ENCODE results near the gene CEP85. TPM values are rescaled to one million over a fixed set of nuclear protein-coding genes. Genes with fewer than 3 reads are reported as not detected.

CEP85 gene
- total and polyA plus RNA-seq, 10 of the 15 experiments (the other 5 are each of a cell fraction or from before 2014, with no cell fraction given), result 8.4 to 26.8 (median 21.5) TPM

GRCh38 chr1:26284597-26285347 lies 50.8 kb downstream of the CEP85 start (continued):
- TF ChIP-seq MTA2 (IDR thresholded peaks at IDR 0.05; ENCODE audit: low read depth) (0 out of 2 replicates have a peak, but pooled peaks have one; percentile 22), IRF4 (IDR thresholded peaks at IDR 0.05; ENCODE audit: low read depth, low read length) (no peak), POLR2A (IDR thresholded peaks at IDR 0.05; ENCODE audit: low read depth, low read length) (peak; percentile 43), SMAD1 (IDR thresholded peaks at IDR 0.05; ENCODE audit: low read depth, partially characterized antibody) (no peak), CREM (IDR thresholded peaks at IDR 0.05; ENCODE audit: low read depth) (peak; percentile 18; the same call in 1 of the 2 replicates), BHLHE40 (IDR thresholded peaks at IDR 0.05; ENCODE audit: borderline replicate concordance in 1 of 2, low read depth in 2 of 2, low read length in 1 of 2) (peak in 1 of 2 experiments; percentile 30; a peak in 2 of 4 replicates), TARDBP (IDR thresholded peaks at IDR 0.05; ENCODE audit: borderline replicate concordance) (0 out of 2 replicates have a peak, but pooled peaks have one; percentile 42), NR2C2 (IDR thresholded peaks at IDR 0.05; ENCODE audit: borderline replicate concordance, control insufficient read depth, insufficient read length, low read depth) (no peak), SMAD5 (IDR thresholded peaks at IDR 0.05; ENCODE audit: low read depth) (no peak), SMC3 (IDR thresholded peaks at IDR 0.05; ENCODE audit: borderline replicate concordance, low read length) (peak; percentile 93), EGR1 (IDR thresholded peaks at IDR 0.05; ENCODE audit: borderline replicate concordance in 1 of 2, low read depth in 2 of 2, low read length in 2 of 2) (peak in 1 of 2 experiments; percentile 77; a peak in 2 of 3 replicates), ZNF207 (IDR thresholded peaks at IDR 0.05; ENCODE audit: borderline replicate concordance) (0 out of 2 replicates have a peak, but pooled peaks have one; percentile 43), YY1 (IDR thresholded peaks at IDR 0.05; ENCODE audit: low read depth, low read length) (peak; percentile 67), PRDM15 (CRISPR knock-in tag; IDR thresholded peaks at IDR 0.05) (no peak), ATF7 (IDR thresholded peaks at IDR 0.05; ENCODE audit: low read depth) (0 out of 2 replicates have a peak, but pooled peaks have one; percentile 39), MYB (IDR thresholded peaks at IDR 0.05; ENCODE audit: borderline replicate concordance, low read depth, low read length) (no peak), JUND (IDR thresholded peaks at IDR 0.05; ENCODE audit: low read depth, low read length) (peak; percentile 20; the same call in 1 of the 2 replicates), RAD21 (IDR thresholded peaks at IDR 0.05; ENCODE audit: insufficient read depth, low read depth, low read length) (peak; percentile 84), POLR2AphosphoS5 (IDR thresholded peaks at IDR 0.05; ENCODE audit: low read length) (peak; percentile 33; the same call in 1 of the 2 replicates), HDGF (IDR thresholded peaks at IDR 0.05) (no peak), SMARCA5 (IDR thresholded peaks at IDR 0.05) (0 out of 2 replicates have a peak, but pooled peaks have one; percentile 13), ZZZ3 (IDR thresholded peaks at IDR 0.05; ENCODE audit: control insufficient read depth, insufficient read length, low read depth) (no peak)
- TF ChIP-seq, protein P1, sequence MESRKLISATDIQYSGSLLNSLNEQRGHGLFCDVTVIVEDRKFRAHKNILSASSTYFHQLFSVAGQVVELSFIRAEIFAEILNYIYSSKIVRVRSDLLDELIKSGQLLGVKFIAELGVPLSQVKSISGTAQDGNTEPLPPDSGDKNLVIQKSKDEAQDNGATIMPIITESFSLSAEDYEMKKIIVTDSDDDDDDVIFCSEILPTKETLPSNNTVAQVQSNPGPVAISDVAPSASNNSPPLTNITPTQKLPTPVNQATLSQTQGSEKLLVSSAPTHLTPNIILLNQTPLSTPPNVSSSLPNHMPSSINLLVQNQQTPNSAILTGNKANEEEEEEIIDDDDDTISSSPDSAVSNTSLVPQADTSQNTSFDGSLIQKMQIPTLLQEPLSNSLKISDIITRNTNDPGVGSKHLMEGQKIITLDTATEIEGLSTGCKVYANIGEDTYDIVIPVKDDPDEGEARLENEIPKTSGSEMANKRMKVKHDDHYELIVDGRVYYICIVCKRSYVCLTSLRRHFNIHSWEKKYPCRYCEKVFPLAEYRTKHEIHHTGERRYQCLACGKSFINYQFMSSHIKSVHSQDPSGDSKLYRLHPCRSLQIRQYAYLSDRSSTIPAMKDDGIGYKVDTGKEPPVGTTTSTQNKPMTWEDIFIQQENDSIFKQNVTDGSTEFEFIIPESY (IDR thresholded peaks at IDR 0.05), result no peak
- TF ChIP-seq, protein P2, sequence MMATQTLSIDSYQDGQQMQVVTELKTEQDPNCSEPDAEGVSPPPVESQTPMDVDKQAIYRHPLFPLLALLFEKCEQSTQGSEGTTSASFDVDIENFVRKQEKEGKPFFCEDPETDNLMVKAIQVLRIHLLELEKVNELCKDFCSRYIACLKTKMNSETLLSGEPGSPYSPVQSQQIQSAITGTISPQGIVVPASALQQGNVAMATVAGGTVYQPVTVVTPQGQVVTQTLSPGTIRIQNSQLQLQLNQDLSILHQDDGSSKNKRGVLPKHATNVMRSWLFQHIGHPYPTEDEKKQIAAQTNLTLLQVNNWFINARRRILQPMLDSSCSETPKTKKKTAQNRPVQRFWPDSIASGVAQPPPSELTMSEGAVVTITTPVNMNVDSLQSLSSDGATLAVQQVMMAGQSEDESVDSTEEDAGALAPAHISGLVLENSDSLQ (IDR thresholded peaks at IDR 0.05), result peak; percentile 11; the same call in 1 of the 2 replicates
